GM19467 (cell line): ENCODE data around the gene ATPAF2.

Source experiments
- ATAC-seq: cut with Tn5 transposase; IDR thresholded peaks from one replicate; pipeline ENCODE4 v1.9.1; 2021; ENCODE audit warnings: mild to moderate bottlenecking, moderate library complexity; ENCODE audit not compliant: unreplicated experiment

The ATPAF2 gene

DNA sequence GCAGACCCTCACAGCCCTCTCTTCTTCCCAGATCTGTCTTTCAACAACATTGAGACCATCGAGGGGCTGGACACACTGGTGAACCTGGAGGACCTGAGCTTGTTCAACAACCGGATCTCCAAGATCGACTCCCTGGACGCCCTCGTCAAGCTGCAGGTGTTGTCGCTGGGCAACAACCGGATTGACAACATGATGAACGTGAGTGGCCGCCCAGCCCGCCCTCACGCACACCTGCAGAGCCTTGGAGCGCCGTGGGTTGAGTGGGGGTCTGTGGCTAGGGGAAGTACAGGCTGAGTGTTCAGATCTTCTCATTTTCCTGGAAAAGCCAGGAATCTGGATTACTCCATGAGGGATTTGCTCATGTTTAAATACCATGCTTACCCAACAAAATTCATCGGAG lies 51.1 kb downstream of the ATPAF2 start:
- ATAC-seq, result no peak

DNA sequence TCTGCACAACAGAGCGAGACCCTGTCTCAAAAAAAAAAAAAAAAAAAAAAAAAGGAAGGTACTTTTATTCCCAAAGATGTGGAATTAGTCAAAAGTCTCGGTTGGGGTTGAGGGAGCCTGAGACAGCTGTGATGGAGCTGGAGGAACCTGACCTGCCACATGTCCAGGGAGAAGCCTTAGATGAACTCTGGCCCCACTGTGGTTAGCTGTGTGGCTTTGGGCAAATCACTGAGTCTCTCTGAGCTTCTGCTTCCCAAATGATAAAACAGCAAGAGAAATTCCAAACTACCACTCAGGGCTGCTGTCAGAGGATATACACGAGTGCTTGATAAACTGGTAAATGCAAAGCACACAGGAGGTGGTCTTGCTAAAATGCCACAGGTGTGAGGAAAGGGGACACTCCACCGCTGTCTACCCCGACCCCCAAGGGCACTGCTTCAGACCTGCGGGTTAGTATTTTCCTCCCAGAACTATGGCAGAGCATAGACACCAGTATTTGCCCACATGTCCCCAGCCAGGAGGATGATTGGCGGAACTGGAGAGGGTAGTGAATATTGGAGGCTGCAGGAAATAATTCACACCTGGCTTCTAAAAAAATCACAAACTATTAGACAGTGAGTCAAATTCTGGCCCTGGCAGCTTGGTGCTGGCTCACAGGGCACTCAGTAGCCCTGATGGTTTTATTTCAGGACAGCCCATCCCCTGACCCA lies 51.6 kb downstream of the ATPAF2 start:
- no peak for ATAC-seq

DNA sequence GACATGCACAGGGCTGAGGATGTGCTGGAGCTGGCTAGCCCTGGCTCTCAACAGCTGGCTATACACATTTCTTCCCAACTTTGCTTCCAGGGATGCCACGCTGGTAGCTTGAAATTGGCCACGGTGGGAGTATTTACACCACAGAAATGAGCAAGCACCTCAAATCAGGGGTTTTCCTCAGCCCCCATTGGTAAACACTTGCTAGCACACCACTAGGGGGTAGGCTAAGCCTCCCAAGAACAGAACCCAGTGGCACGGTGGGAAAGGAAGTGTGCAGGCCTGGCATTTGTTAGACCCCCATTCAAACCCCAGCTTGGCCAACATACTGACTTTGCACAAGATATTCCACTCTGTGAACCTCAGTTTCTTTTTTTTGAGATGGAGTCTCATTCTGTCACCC lies 53.4 kb downstream of the ATPAF2 start:
- no peak for ATAC-seq

DNA sequence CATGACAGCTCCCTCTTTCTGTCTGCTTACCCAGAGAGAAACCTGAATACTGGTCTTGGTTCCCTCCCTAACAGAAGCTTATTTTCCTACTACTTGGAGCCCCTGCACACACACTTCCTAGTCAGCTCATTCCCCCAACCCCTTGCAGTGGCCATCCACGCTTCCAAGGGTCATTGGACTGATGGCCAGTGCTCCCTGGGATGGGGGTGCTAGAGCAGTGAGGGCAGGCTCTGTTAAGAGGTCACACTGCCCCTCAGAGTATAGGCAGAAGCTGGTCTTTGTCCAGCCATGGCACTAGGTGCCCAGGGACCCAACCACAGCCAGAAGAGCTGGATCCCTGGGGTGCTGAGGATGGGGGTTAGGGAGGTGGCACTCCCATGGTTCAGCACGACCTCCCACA lies 53.8 kb downstream of the ATPAF2 start:
- ATAC-seq, result no peak

DNA sequence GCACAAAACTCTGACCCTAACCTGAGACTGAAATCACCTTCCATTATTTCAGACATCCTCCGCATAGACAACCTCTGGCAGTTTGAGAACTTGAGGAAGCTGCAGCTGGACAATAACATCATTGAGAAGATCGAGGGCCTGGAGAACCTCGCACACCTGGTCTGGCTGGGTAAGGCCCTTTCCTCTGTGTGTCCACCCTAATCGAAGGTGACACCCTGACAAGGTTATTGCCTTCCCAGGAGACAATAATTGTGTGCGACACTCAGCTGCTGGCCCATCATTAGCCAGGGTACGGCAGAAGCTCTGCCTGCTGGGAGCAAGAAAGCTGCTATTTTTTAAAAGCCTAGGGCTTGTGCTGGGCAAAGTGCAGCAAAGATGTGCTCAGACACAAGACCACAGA lies 55.2 kb downstream of the ATPAF2 start:
- ATAC-seq, result no peak

DNA sequence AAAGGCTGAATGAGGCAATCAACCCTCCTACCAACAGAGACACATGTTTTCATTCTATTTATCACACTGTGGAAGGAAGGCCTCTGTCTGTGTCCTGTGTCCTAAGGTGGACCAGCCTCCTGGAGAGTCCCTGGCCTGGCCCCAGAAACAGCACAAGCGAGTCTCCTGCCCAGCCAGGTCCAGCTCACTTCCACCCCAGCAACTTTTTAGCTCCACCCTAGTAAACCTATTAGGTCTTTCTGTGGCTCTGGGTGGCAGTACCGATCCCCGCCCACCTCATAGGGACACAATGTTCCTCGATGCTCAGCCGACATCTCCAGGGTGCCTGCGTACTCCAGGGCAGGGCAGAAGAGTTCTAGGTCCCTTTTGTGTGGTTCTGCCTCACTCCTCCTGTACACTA lies 55.6 kb downstream of the ATPAF2 start:
- no peak for ATAC-seq

DNA sequence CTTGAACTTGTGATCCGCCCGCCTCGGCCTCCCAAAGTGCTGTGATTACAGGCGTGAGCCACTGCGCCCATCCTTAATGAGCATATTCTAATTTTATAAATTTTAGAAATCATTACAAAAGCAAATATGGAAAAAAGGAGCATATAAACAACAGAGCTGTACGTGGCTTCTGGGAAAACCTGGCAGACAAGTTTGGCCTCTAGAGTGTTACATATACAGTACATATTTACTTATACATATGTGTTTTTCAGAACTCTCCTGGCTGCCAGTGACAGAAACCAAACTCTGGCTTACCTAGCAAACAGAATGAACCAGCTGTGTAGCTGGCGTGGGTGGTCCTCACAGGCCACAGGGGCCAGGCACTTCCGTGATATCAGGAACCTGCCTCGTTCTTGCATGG lies 56.2 kb downstream of the ATPAF2 start:
- no peak for ATAC-seq

DNA sequence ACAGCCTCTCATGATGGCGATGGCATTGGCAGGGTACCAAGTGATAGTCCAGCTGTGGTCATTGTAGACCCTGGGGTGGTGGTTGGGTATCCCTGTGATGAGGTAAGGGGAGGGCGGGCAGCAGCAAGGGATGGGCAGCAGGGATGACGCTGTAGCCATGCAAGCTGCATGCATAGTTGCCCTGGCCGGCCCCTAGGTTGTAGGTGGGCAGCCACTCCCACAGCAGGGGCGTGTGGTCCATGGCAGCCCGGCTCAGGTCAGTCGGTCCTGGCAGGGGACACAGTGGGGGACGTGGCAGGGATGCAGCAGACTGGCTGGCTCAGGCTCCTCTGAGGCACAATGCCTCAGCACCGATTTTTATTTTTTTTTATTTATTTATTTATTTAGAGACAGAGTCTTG lies 57.6 kb downstream of the ATPAF2 start:
- no peak for ATAC-seq

DNA sequence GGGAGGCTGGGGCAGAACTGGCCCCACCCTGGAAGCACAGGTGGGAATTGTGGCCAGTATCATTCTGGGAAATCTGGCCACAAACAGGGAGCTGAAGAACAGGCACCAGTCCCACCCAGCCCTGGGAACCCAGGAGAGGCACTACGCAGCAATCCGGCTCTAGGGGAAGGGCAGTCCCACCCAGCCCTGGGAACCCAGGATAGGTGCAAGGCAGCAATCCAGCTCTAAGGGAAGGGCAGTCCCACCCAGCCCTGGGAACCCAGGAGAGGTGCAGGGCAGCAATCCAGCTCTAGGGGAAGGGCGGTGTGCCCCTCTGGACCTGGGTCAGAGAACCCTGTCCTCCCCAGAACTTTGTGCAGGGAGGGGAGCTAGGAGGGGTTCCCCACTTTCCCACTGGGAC lies 59.2 kb downstream of the ATPAF2 start:
- no peak for ATAC-seq

DNA sequence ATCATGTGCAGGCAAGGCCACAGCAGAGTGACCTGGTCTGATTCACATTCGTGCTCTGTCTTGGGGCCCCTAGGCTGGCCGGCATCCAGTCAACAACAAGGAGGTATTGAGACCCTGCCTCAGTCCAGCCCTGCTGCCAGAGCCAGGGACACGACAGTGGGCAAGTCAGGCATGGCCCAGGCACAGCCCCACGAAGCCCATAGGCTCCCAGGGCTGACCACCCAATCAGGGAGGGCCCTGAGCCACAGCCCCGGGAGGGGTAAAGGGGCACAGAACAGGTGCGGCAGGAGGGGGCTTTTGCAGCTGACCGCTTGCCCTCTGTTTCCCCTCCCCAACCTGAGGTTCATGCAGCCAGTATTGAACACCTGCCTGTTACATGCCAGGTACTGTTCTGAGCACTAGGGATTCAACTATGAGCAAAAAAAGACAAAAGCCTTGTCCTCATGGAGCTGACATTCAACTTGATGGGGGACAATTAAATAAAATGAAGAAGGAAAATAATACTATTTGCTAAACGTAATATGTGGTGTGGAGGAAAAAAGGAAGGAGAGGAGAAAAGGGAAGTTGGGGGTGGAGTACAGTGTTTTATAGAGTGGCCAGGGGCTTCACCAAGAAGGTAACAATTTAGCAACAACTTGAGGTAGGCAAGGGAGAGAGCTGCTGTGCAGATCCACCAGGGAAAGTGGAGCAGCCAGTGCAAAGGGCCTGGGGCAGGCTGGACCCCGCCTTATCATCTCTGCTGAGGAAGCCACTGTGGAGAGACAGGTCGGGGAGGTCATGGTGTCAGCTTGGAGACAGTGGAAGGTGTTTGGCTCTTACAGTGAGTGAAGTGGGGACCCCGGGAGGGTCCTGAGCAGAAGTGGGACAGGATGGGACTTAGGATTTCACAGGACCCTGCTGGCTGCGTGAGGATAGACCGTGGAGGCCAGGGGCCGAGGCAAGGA lies 60.2 kb downstream of the ATPAF2 start:
- ATAC-seq, result no peak

DNA sequence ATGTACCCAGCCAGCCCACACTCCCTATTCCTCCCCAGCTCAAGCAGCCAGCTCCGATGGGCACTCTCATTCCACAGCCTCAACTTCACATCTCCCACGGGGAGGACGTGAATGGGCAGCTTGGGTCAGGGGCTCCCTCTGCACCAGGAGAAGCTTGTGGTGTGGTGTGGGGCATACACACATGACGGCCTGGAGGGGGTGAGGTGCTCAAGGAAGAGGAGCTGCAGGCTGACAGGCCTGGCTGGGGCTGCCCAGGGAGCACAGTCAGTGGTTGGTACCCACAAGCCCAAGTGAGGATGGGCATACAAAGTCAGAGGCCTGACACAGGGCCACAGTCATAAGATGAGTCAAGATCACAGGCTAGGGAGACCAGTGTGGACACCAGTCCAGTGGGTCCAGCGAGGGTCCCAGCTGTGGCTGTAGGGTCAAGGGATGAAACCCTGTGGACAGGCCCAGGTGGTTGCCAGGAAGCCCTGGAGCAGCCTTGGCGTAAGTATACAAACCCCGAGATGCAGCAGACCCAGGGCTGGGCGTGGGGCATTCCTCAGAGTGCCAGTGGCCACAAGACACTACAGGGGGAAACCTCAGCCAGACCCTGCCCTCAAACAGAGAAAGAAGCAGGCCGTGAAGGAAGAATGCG lies 61.9 kb downstream of the ATPAF2 start:
- no peak for ATAC-seq

DNA sequence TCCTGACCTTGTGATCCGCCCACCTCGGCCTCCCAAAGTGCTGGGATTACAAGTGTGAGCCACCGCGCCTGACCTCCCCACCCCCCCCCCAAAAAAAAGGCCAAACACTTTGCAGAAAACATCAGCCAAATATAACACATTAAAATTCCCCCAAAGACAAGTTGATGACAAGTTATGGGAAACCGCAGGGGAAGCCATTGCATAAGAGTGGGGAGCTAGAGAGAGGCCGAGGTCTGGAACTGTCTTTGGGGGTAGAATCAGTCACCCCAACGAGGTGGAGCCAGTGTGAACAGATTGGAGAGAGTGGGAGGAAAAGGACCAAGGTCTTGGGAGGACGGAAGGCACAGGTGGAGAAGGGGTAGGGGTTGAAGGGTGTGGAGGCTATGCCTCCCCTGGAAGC lies 63.5 kb downstream of the ATPAF2 start:
- ATAC-seq, result no peak

DNA sequence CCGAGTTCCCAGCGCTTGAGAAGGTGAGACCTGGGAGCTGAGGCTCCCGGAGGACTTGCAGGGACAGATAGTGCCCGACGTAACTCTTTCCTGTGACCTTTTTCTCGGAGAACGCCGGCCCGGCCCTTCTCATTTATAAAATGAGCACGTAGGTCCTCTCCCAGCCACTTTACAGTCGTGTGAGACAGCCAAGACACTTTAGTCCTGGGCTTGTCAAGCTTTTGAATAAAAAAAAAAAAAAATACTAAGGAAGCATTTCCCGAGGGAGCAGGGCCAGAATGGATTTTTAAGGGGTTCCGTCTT lies 66.1 kb downstream of the ATPAF2 start:
- ATAC-seq, result no peak

DNA sequence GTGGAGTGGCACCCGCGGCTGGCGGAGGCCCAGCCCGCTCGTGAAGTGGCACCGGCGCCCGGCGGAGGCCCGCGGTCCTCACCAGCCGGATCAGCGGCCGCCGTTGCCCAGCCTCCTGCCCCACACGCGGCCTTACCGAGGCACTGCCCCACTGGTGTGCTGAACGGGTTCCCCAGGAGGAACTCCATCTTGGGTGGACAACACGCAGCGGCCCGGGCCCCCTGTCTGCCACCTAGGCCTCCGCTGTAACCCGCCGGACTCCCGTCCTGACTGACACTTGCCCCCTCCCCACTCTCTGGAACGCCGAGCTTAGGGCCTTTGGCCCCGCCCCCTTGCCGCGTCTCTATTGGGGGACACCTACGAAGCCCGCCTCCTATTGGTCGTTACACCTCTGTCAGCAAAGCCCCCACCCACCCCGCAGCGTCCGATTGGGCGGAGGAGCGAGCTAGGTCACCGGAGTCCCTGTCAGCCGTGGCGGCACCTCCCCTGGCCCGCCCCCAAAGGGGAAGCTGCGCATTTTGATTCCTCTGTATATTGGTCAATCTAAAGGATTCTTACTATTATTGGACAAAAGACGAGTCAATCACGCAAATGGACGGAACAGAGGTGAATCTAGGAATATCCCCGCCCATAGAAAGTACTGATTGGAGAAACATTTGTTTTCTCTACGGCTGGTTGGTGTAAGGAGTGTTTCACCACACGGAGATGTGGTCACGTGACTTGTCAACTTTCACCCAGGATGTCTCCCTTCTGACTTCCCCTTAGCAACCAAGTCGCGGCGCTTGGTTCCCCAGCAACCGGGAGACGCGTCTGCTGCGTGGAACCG lies 66.6 kb downstream of the ATPAF2 start, which contains the start of the genes DRC3 and TOM1L2:
DRC3 (plus strand) TSS at position 737 of the 826 bp plus-strand sequence. CDS start 4,737 bp downstream, outside the sequence.
TOM1L2 (minus strand) TSS at position 275 of the 826 bp plus-strand sequence; CDS start at position 188, 87 bp downstream.
- peak; percentile 92 for ATAC-seq

DNA sequence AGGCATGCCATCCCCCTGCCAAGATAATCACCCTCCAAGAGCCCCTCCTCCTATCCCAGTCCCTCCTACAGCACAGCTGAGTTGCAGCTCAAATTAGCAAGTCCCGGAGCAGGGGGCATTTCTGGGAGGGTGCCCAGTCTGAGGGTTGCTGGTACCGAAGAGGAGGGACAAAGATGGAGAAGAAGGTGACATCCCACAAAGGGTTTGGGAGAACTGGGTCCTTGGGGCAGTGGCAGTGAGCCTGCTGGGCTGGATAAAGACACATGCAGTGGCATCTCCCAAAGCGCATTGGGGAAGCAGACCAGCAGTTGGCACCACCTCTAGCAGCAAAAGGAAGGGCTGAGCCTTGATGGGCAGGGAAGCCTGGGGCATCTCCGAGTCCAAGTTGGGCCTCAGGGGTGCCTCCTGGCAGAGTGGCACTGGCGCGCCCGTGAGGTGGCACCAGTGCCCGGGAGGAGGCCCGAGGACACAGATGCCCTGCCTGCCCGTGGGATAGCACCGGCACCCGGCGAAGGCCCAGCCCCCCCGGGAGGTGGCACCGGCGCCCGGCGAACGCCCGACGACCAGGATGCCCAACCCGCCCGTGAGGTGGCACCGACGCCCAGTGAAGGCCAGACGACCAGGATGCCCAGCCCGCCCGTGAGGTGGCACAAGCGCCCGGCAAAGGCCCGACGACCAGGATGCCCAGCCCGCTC lies 67.4 kb downstream of the ATPAF2 start:
- ATAC-seq, result no peak

DNA sequence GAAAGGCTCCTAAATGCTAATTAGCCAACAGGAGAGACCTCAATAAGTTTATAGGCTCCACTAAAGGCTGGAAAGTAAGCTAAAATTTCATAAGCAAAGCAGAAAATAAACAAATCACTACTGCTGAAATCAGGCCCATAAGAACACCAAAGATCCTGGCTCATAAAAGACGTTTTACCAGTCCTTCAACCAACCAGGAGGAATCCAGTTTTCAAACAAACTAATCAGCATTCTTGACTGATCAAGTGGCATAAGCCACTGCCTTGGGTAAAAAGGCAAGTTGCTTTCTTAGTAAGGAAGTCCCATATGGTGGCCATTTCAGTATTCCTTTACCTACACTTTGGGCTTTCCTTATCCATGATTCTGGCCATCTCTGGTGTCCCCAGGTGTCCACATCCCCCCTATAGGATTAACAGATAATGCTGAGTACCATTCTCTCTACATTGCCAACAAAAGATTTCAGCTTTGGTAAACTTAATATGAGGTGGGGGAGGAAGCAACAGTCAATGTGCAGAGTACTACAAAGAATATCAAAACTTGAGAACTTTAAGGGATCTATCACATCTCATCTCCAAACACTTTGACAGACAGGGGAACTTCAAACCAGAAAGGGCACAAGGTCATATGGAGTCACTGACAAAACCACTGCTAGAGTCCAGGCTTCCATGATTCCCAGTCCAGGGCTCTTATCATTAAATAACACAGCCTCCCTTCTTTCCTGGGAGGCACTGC lies 68.1 kb downstream of the ATPAF2 start:
- no peak for ATAC-seq
